Left renal pelvis (tissue), 4 donors: ENCODE results near the gene FH. TPM values are rescaled to one million over a fixed set of nuclear protein-coding genes. Genes with fewer than 3 reads are reported as not detected.

Experiments
- DNase-seq, 4 donors: peaks; one replicate each; pipeline ENCODE4 v3.0.0-alpha.2; 2013; ENCODE audit warnings: low read depth in 4 of 4, low spot score in 3 of 4
- polyA plus RNA-seq, 4 donors: library from polyadenylated mRNA; unstranded; fragments of 120-200 nt; gene quantifications; one replicate each; pipeline ENCODE4 v1.2.1, GENCODE V29; 2013; ENCODE audit not compliant: insufficient read length in 4 of 4

FH gene
- polyA plus RNA-seq, 4 donors = 58.7 to 111 (median 99.0) TPM

DNA sequence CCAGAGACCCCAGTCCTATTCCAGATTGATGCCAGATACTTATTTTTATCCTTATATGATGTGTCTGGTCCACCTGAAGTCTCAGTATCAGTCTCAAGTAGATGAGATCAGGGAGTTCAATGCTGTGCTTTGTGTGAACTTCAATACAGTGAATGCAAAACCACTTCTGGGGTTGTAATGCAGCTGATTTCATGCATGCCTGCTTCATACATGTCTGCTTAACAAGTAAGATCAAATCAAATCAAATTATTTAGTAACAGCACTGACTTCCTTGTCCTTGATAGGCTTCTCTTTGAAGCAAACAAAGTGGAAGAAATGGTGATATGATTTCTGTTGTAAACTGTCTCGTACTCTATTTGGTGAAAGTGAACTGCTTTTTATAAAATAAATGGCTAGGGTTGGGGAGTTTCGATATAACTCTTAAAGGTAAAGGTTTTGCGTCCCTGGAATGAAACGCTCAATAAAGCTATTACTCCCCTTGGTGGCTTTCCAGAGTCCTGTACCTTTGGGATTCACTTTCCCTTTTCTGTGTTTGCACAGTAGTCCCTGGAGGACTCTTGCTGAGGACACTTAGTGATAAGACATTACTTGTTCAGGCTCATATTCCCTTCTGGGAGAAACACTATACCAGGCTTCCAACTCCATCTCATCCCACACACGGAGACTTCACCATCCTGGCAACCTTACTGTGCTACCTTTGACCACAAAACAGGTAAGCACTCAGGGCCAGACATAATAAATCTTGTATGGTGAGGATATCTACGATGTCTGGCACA, 59.3 kb downstream of the FH start:
- no peak for DNase-seq

DNA sequence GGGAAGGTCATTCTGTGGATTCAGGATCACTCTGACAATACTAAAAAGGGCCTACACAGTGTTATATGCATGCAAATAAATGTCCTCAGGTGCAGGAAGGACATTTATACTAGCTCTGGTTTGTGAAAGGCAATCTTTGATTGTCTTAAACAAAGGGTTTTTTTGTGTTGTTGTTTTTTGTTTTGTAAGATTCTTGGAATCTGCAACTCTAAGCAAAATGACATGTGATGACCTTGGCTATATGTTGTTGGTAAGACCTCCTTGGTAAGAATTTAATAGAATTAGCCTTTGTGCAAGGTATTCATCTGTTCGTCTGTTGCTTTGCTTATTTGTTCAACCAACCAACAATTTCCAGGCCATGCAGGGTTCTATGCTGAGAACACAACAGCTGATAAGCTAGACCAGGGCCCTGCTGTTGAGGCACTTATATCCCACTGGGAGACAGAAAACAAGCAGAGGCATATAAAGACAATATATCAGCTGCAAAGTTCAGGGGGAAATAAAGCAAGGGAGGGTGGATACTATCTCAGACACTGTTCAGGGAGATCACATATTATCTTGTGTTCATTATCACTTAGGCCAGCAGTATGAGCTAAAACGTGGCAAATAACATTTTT, 60.3 kb downstream of the FH start:
- DNase-seq = no peak

DNA sequence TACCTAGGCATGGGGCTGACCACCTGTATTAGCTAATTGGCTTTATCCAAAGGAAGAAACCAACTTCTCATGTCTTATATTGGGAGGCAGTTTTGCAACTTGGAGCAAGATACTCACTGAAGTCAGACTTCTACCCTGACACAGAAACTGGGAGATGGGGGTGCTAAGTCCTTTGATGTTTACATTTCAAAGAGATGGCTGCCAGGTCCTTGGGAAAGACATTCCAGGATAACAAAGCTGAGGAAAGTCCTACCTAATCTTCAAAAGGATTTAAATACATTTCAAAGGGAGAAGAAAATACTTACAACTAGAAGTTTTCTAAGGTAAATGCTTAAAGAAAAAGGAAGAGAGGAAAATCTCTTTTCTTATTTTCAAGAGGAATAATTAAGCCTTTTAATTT, 62.1 kb downstream of the FH start:
- DNase-seq = no peak

DNA sequence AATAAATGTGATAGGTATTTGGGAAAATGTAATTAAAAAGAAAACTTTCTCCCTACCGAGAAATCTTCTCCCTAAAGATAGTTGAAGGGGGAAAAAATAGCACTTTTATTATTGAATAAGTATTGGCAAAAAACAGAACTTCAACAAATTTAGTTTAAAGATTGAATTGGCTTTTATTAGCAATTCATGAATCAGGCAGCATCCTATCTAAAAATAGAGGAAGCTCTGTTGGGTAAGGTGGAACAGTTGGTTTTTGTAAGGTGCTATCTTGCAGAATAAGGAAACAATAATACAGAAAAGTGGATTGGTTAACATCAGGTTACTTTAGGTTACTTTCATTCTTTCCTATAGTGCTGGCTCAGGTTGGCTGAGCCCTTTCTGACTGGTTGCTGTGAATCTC, 62.8 kb downstream of the FH start:
- DNase-seq = no peak

DNA sequence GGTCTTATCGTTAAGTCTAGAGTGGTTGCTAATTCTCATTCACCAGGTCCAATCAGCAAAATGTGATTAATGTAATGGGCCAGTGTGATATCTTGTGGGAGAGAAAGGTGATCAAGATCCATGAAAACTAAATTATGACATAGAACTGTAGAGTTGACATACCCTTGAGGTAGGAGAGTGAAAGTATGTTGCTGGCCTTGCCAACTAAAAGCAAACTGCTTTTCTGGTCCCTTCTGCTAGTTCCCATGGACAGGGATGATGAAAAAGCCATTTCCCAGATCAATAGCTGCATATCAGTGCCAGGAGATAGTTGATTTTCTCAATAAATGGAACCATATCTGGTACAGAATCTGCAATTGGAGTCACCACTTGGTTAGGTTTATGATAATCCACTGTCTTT, 65.8 kb downstream of the FH start:
- DNase-seq = no peak

DNA sequence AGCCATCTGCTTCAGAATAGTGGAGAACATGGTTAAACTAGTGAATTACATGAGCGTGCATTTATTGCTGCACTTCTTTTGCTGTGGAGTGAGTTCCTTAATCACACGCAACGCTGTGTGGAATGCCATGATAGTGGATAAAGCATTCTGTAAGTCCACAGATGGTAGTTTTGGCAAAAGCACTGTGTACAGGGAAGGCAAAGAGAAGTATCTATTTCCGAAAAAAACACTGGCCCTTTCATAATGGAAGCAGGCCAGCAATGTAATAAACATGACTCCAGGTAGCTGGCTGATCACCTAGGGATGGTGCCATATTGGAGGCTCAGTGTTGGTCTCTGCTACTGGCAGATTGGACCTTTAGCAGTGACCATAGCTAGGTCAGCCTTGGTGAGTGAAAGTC, 67.6 kb downstream of the FH start:
- DNase-seq = no peak

Other genes starting within 250 kb of the FH start
- gene RGS7, start 162.6 kb downstream of the FH start, polyA plus RNA-seq = 10 to 100 TPM in 1 of 4 donors, 1 to 10 TPM in 3; 5.5 to 31.0 (median 6.9) TPM
- 10 to 100 TPM in 3 of 4 donors, under 1 TPM in 1; 0.59 to 23.4 (median 18.7) TPM for gene KMO, start 12.6 kb upstream of the FH start, polyA plus RNA-seq
- gene CHML, start 120.6 kb upstream of the FH start, polyA plus RNA-seq = 10 to 100 TPM; 22.8 to 28.1 (median 24.8) TPM
- 10 to 100 TPM; 21.1 to 50.5 (median 47.0) TPM for gene OPN3, start 120.6 kb upstream of the FH start, polyA plus RNA-seq
- gene WDR64, start 132.5 kb upstream of the FH start, polyA plus RNA-seq = under 1 TPM; 0.23 to 0.42 (median 0.33) TPM